Measurements from ENCODE around the gene RENBP.

Gene RENBP

DNA sequence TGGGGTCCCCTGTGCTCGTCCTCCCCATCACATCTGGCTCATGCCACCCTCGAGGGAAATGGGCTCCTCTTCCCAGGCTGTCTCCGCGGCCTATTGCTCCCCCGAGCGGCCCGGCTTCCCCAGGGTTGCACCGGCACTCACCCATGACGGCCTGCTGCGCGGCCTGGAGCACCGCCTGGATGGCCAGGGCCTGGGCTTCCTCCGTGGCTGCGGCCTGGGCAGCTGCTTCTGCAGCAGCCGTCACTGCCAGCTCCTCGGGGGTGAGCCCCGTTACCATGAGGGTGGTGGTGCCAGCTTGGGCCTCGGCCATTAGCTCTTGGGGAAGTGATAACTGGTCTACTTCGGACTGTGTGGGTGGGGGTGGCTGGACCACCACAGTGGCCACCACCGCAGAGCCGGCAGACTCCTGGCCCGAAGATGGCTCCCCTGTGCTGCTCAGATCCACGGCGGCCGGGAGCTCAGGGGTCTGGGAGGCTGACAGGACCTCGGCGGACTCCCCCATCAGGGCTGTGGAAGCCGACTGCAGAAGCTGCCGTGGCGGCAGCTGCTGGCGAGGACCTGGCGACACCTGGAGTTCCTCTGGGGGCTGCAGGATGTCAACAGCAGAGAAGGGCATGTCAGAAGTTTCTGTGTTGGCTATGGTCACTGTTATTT lies 8.1 kb upstream of the RENBP start:
- H3K36me3 Mint-ChIP-seq, result peaks cover 88% of the 10 kb centered on the region
- ATAC-seq (no peak), DNase-seq (ENCODE audit: low spot score in 2 of 2) (no peak)
- H3K4me3 Mint-ChIP-seq, result no peak overlapping the region
- peak overlapping the region; percentile 54 for H3K27ac Mint-ChIP-seq
- H3K9me3 Mint-ChIP-seq, result no peaks in the 10 kb centered on the region
- peaks cover 12% of the 10 kb centered on the region for H3K4me1 Mint-ChIP-seq

GRCh38 chrX:153951683-153952372 lies 7.4 kb upstream of the RENBP start:
- no peak for DNase-seq (ENCODE audit: low spot score in 2 of 2)
- Mint-ChIP-seq H3K36me3 (peaks cover 93% of the 10 kb centered on the region), H3K27ac (peak overlapping the region; percentile 54), H3K4me3 (no peak overlapping the region), H3K4me1 (peaks cover 16% of the 10 kb centered on the region), H3K9me3 (no peaks in the 10 kb centered on the region)
- no peak for ATAC-seq

- Mint-ChIP-seq H3K27ac (peak overlapping the region; percentile 26), H3K9me3 (no peaks in the 10 kb centered on the region), H3K36me3 (peaks cover 76% of the 10 kb centered on the region), H3K4me3 (no peak overlapping the region), H3K4me1 (peaks cover 16% of the 10 kb centered on the region)
- DNase-seq (ENCODE audit: low spot score in 2 of 2), result no peak
- no peak for ATAC-seq
These were observed 5.7 kb upstream of the RENBP start for GRCh38 chrX:153950127-153950526.

GRCh38 chrX:153948847-153949805 lies 4.7 kb upstream of the RENBP start:
- Mint-ChIP-seq H3K4me3 (no peak overlapping the region), H3K27ac (peak overlapping the region; percentile 77), H3K4me1 (peaks cover 21% of the 10 kb centered on the region), H3K36me3 (peaks cover 75% of the 10 kb centered on the region), H3K9me3 (no peaks in the 10 kb centered on the region)
- DNase-seq (ENCODE audit: low spot score in 2 of 2) (no peak), ATAC-seq (no peak)

DNA sequence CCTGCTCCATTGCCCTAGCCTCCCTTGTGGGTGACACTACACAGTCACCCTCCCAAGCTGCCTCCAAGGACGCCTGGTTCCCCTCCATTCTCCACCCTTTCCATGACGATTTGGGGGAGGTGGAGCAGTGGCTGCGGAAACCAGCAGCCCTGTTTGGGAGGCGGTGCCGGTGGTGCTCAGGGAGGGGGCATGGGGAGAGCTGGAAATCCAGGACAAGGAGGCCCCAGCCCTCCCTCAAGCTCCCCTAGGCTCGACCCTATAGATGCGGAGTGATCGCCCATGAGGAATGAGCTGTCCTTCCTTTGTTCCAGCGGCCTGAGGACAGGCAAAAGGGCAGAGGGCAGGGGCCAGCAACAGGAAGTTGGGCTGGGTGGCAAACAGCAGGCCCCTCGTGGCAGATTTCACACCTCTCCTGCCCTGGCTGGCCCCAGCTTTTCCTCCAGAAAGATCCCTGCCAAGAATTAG lies 3.6 kb upstream of the RENBP start:
- DNase-seq (ENCODE audit: low spot score in 2 of 2) (no peak), ATAC-seq (no peak)
- H3K9me3 Mint-ChIP-seq, result no peaks in the 10 kb centered on the region
- H3K4me1 Mint-ChIP-seq, result peaks cover 21% of the 10 kb centered on the region
- H3K27ac Mint-ChIP-seq, result peak overlapping the region; percentile 77
- H3K4me3 Mint-ChIP-seq, result no peak overlapping the region
- H3K36me3 Mint-ChIP-seq, result peaks cover 64% of the 10 kb centered on the region

DNA sequence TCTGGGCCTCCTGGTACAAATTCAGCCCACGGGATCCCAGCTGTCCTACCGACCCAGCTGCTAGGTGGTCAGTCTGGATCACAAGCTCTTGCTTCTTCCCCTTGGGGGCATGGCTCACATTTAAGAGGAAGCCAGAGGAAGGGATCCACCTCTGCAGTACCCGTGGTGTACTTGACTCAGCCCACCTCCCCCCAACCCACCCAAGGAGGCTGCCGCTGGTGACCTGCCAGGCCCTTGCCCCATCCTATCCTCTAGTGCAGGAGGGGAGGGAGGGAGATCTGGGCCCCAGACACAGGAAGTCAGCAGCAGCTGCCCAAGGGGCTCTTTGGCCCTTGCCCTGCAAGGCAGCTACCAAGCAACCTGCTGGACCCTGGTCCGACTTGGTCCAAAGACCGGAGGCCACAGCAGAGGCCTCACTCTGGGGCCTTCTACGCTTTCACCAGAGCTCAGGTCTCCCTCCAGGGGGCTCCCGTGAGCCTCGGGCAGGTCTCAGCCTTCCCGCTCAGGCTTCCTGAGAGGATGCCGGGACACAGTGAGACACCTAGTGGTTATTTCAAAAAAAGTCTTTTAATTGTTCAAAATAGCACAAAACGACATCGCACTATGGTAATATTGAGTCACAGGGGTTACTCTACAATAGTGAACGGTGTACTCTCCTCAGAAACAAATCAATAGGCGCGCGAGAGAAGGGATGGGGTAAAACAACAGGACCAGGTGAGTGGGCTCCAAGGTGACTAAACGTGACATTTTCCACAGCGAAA lies 2.7 kb upstream of the RENBP start:
- ATAC-seq, result peak; percentile 89
- H3K27ac Mint-ChIP-seq, result peak overlapping the region; percentile 77
- peaks cover 21% of the 10 kb centered on the region for H3K4me1 Mint-ChIP-seq
- peaks cover 56% of the 10 kb centered on the region for H3K36me3 Mint-ChIP-seq
- no peak overlapping the region for H3K4me3 Mint-ChIP-seq
- no peaks in the 10 kb centered on the region for H3K9me3 Mint-ChIP-seq
- peak; percentile 58 to 83 for DNase-seq (ENCODE audit: low spot score in 2 of 2)

GRCh38 chrX:153945956-153946943 lies 1.8 kb upstream of the RENBP start:
- peak overlapping the region; percentile 77 for H3K27ac Mint-ChIP-seq

GRCh38 chrX:153944800-153945150 lies 332 bp upstream of the RENBP start:
- Mint-ChIP-seq H3K36me3 (peaks cover 32% of the 10 kb centered on the region), H3K4me1 (peaks cover 21% of the 10 kb centered on the region), H3K9me3 (no peaks in the 10 kb centered on the region), H3K4me3 (peak overlapping the region; percentile 61), H3K27ac (peak overlapping the region; percentile 70)
- DNase-seq (ENCODE audit: low spot score in 2 of 2), result no peak
- ATAC-seq, result peak; percentile 8

More at GRCh38 chrX:153945956-153946943, 1.8 kb upstream of the RENBP start:
- DNase-seq (ENCODE audit: low spot score in 2 of 2) (no peak), ATAC-seq (no peak)
- Mint-ChIP-seq H3K4me1 (peaks cover 21% of the 10 kb centered on the region), H3K4me3 (no peak overlapping the region), H3K9me3 (no peaks in the 10 kb centered on the region), H3K36me3 (peaks cover 46% of the 10 kb centered on the region)

DNA sequence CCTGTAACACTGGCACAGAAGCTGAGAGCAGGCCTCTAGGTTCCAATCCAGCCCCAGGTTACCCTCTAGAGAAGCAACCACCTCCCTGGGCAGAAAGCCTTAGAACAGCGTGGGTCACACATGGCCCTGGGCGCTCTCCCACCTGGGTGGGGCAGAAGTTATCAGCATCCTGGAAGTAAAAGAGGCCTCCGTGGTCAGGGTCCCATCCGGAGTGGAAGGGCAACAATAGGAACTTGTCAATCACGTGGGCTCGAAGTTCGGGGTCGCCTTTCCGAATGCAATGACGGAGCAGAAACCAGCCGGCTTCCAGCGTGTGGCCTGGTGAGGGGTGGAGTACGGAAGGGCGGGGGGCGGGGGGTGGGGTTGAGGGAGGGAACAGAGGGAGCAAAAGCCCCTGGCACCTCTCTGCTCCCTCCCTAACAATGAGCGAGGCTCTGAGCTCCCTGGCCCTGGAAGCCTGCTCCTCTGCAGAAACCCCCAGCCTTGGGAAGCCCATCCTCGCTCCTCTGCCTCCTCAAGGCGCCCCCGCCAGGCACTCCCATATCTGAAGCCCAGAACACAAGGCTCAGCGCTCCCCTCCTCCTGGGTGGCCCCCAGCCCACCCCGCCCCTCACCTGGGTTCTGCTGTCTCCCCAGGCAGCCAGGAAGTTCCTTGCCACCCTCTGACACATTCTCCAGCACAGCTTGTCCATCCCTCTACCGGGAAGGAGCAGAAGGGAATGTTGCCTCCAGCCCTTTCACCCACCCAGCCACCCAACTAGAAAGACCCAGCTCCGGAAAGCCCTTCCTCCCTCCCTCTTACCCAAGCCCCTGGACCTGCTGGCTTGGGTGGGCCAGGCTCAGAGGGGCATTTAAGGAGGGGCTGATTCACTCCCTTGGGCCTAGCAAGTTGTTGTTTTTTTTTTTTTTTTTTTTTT lies 2.8 kb downstream of the RENBP start:
- H3K9me3 Mint-ChIP-seq, result no peaks in the 10 kb centered on the region
- H3K36me3 Mint-ChIP-seq, result peaks cover 6% of the 10 kb centered on the region
- no peak overlapping the region for H3K4me3 Mint-ChIP-seq
- ATAC-seq (no peak), DNase-seq (ENCODE audit: low spot score in 2 of 2) (no peak)
- H3K4me1 Mint-ChIP-seq, result peaks cover 8% of the 10 kb centered on the region
- no peak overlapping the region for H3K27ac Mint-ChIP-seq

- Mint-ChIP-seq H3K4me1 (peaks cover 10% of the 10 kb centered on the region), H3K36me3 (peaks cover 4% of the 10 kb centered on the region), H3K4me3 (no peak overlapping the region), H3K9me3 (no peaks in the 10 kb centered on the region), H3K27ac (no peak overlapping the region)
- ATAC-seq, result no peak
- no peak for DNase-seq (ENCODE audit: low spot score in 2 of 2)
These were observed 4.9 kb downstream of the RENBP start for GRCh38 chrX:153939573-153939972.

DNA sequence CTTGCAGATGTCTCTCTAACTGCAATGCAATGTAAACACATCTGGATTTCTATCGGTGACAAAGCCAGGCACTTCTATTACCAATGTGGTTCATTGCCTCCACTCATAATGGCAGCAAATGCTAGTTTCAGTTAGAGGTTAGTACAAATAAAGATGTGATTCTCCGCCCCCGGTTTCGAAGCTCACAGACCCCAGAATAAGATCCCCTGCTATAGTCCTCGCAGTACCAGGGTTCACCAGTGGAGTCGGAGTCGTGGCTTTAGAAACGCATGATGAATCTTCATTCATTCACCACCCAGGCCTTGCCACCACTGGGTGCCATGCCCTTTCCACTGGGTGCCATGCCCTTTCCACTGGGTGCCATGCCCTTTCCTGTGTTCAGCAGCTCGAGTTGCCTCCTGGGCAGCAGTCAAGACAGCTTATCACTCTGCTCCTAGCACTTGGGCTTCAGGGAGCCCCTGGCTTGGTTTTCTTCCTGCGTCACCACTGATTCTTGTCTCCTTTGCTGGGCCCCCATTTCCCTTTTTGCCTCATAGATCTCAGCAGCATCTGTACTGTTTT lies 6.1 kb downstream of the RENBP start:
- ATAC-seq (no peak), DNase-seq (ENCODE audit: low spot score in 2 of 2) (no peak)
- Mint-ChIP-seq H3K4me3 (no peak overlapping the region), H3K9me3 (no peaks in the 10 kb centered on the region), H3K4me1 (peaks cover 6% of the 10 kb centered on the region), H3K36me3 (peaks cover 7% of the 10 kb centered on the region), H3K27ac (no peak overlapping the region)

- Mint-ChIP-seq H3K9me3 (no peaks in the 10 kb centered on the region), H3K36me3 (peaks cover 15% of the 10 kb centered on the region), H3K4me1 (peaks cover 6% of the 10 kb centered on the region), H3K4me3 (peak overlapping the region; percentile 21), H3K27ac (no peak overlapping the region)
- no peak for ATAC-seq
- DNase-seq (ENCODE audit: low spot score in 2 of 2), result no peak
These were observed 7.4 kb downstream of the RENBP start for GRCh38 chrX:153937056-153937455.
